Measurements from ENCODE around the gene AXIN2.

AXIN2 gene

DNA sequence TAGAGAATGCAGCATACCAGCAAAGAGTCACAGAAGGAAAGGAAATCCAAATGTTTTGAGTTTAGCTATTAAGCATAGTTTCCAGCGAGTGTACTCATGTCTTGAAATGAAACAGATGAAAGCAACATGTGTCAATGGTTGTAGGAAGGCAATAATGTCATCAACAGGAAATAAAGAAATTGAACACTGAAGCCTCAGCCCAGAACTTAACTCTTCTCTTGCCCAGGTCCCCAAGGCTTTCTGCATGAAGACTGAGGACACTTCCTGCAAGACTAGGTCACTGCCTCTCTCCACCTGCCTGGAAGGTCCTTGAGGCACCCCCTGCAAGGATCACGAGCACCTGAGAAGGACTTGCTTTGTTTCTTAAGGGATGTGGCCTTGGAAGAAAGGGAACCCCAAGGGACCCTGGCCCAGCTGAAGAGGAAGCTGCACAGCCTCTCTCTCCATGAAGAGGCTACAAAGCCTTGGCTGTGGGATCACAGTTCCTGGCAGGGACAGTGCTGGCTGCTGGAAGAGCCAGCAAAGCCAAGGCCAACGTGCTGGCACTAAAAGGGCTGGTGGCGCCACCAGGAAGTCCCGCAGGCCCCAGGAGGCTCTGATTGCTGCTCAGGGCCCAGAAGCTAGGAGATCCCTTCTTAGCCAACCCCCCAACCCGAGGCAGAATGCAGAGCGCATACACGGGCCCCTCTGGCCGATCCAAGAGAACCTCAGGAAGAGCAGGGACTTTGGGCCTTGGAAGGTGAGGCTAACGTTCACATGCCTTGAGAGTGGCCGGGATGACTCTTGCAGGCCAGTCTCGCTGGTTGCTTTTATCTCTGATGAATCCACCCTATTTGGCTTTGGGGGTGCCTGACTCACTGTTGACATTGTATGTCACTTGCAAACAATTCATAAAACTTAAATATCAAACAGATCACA is 23.4 kb upstream of the AXIN2 start:
- DNase-seq (ENCODE audit: low read depth) = no peak

- DNase-seq (ENCODE audit: low read depth) = no peak
These were observed 22.6 kb upstream of the AXIN2 start for GRCh38 chr17:65583921-65584603.

DNA sequence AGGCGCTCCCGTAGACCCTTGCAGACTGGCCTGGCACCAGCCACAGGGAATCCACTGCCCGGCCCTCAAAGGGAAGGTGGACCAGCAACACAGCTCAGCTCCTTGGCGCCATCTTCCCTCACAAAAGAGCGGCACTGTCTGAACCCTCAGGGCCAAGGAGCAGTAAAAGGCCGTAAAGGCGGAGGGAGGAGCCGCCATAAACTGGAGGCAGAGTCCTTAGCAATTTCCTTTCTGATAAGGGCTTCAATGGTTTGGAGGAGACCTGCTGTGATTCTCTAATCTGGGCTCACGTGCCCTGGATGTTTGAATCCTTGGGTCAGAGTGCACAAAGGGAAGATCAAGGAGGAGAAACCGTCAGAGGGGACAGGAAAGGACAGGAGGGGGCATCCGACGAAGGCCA is 15.5 kb upstream of the AXIN2 start:
- DNase-seq (ENCODE audit: low read depth) = no peak

DNA sequence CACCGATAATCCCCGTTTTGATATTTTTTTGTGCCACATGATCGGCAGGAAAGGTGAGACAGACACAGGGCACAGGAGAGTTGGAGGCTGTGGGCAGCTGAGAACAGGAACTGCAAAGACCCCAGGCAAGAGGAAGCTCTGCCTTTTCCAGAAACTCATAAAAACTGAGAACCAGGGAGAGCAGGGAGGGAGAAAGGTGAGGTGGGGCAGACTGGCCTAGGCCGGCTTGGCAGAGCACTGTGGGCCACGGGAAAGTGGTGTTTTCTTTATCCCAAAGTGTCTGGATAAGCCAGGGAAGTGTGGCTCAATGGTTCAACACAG is 11.8 kb upstream of the AXIN2 start:
- no peak for DNase-seq (ENCODE audit: low read depth)

- no peak for DNase-seq (ENCODE audit: low read depth)
These were observed 11.3 kb upstream of the AXIN2 start for GRCh38 chr17:65572581-65573281.

GRCh38 chr17:65572186-65572580 is 10.7 kb upstream of the AXIN2 start:
- DNase-seq (ENCODE audit: low read depth) = no peak

DNA sequence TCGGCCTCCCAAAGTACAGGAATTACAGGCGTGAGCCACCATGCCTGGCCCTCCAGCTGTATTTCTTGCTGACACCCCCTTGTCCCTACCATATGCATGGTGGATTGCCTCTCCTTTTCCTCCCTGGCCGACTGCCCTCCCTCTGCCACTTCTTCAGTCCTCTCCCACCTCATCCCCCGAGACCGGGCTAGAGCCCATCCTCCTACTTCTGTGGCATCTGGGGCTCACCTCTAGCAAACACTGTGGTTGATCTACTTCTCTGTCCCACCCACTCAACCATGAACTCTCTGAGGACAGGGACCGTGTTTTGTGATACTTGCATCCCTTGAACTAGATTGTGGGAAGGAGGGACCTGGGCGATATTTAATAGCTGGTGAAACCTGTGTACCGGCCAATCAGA is 7.5 kb upstream of the AXIN2 start:
- no peak for DNase-seq (ENCODE audit: low read depth)

GRCh38 chr17:65567566-65567965 is 6.1 kb upstream of the AXIN2 start:
- no peak for DNase-seq (ENCODE audit: low read depth)

GRCh38 chr17:65565559-65565958 is 4.1 kb upstream of the AXIN2 start:
- DNase-seq (ENCODE audit: low read depth) = no peak

- DNase-seq (ENCODE audit: low read depth) = no peak
These were observed 3.3 kb upstream of the AXIN2 start for GRCh38 chr17:65564793-65565192.

- no peak for DNase-seq (ENCODE audit: low read depth)
These were observed 721 bp upstream of the AXIN2 start for GRCh38 chr17:65562206-65562531.

- DNase-seq (ENCODE audit: low read depth) = peak; percentile 46
These were observed 608 bp downstream of the AXIN2 start for GRCh38 chr17:65560628-65561451.

- no peak for DNase-seq (ENCODE audit: low read depth)
These were observed 1.4 kb downstream of the AXIN2 start for GRCh38 chr17:65559804-65560627.

DNA sequence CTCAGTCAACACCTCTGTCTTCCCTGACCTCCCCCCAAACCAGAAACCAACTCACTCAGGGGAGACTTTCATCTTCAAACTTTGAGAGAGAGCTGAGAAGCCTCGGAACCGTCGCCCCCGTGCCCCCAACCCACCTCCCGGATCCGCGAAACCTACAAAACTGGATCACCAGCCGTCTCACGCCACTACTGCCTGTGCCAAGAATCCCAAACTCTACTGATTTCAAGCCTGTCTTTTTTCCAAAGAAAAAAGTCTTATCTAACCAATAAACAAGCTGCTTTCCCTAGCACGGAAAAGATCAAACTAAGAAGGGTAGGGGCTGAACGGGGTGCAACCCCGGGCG is 2.0 kb downstream of the AXIN2 start:
- no peak for DNase-seq (ENCODE audit: low read depth)

DNA sequence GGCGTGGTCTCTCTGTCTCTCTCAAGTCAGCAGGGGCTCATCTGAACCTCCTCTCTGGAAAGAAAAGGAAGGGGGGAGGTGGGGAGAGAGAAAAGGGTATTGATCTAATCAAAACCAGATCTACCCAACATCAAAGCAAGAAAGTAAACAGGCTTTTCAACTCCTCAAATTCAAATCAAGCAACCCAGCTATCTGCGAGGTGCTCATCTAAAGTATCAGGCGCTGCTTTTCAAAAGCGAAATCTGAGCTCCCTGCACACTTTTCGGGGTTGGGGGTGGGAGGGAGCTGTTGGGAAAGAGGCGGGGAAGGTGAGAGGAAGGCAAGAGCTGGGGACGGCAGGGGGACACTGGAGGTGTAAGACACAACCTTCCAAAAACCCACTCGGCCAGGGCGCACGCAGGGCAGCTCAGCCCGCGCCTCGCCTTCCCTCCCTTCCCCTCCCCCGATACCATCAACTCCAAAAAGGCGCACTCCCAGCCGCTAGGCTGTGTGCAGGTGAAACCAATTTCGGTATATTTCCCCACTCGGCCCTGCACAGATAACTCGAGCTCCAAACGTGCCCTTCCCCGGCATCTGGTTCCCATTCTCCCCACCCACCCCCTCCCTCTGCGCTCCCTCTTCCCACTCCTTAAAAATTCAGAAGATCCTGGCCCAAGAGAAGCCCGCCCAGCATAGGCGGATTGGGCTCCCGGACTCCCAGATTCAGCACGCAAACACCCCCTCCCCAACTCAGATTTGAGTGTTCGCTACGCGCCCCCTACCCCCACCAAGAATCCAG is 2.6 kb downstream of the AXIN2 start:
- no peak for DNase-seq (ENCODE audit: low read depth)

- no peak for DNase-seq (ENCODE audit: low read depth)
These were observed 3.2 kb downstream of the AXIN2 start for GRCh38 chr17:65558311-65558682.

DNA sequence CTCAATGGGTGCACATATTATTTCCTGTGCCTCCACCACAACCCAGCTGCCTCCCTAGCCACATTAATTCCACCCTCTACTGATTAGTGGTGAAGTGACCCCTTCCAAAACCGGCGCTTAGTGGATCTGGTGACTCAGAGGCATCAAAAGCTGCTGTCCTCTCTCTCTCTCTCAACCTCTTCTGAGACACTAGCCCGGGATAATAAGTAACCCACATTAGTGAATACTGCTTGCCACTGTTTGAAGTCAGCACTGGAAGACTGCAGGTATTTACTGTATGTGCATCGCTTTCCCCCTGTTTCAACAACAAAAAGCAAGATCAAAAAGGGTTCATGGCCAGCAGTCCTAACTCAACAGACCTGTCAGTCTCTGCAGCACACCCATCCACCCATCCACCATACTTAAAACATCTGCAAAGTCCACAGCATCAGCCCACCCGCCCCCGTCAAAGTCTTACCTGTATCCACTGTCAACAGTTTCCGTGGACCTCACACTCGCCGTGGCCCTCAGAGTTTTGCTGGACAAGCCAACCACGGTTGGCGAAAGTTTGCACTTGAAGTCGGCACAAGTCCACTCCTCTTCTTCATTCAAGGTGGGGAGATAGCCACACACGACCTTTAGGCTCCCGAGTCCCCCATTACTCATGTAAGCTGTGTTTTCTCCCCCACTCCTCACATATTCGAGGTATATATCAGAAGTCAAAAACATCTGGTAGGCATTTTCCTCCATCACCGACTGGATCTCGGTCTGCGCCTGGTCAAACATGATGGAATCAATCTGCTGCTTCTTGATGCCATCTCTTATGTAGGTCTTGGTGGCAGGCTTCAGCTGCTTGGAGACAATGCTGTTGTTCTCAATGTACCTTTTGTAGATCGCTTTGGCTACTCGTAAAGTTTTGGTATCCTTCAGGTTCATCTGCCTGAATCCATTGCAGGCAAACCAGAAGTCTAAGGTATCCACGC is 3.8 kb downstream of the AXIN2 start:
- no peak for DNase-seq (ENCODE audit: low read depth)

GRCh38 chr17:65556910-65557348 is 4.5 kb downstream of the AXIN2 start:
- no peak for DNase-seq (ENCODE audit: low read depth)
